GM21786 (cell line): Measurements from ENCODE around the gene SEPTIN1.

ENCODE experiments used
- ATAC-seq: cut with Tn5 transposase; IDR thresholded peaks from one replicate; pipeline ENCODE4 v1.9.1; 2021; ENCODE audit not compliant: unreplicated experiment

SEPTIN1 gene, protein sequence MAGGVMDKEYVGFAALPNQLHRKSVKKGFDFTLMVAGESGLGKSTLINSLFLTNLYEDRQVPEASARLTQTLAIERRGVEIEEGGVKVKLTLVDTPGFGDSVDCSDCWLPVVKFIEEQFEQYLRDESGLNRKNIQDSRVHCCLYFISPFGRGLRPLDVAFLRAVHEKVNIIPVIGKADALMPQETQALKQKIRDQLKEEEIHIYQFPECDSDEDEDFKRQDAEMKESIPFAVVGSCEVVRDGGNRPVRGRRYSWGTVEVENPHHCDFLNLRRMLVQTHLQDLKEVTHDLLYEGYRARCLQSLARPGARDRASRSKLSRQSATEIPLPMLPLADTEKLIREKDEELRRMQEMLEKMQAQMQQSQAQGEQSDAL

DNA sequence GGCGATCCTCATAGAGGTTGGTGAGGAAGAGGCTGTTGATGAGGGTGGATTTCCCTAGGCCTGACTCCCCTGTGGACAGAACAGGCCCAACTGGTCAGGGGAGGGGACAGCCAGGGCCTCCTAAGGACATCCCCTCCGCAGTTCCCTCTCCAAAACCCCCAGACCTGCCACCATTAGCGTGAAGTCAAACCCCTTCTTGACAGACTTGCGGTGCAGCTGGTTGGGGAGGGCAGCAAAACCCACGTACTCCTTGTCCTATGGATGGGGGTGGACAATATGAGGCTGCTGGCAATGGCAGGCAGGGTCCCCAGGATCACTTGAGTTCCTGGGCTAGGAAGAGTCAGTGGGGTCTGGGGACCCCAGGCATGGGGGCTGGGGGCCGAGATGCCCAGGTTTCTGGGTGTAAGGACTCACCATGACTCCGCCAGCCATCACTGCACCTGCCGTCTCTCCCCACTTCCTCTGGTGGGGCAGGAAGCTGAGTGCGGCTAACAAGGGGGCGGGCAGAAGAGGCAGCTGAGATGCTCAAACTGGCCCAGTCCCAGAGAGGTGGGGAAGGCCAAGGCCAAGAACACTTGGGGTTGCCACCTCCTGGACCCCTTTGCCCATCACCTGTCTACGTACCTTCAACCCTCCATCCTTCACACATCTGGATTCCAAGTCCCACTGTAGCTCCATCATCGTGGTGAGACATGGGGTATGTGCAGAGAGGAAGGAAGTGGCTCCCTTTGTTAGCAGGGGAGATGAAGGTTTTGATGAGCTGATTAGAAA is at the start of gene SEPTIN1:
Gene SEPTIN1 (minus strand): TSS at position 451 of the 771 bp plus-strand sequence. CDS start 19 bp downstream, at position 432.
- ATAC-seq = no peak

DNA sequence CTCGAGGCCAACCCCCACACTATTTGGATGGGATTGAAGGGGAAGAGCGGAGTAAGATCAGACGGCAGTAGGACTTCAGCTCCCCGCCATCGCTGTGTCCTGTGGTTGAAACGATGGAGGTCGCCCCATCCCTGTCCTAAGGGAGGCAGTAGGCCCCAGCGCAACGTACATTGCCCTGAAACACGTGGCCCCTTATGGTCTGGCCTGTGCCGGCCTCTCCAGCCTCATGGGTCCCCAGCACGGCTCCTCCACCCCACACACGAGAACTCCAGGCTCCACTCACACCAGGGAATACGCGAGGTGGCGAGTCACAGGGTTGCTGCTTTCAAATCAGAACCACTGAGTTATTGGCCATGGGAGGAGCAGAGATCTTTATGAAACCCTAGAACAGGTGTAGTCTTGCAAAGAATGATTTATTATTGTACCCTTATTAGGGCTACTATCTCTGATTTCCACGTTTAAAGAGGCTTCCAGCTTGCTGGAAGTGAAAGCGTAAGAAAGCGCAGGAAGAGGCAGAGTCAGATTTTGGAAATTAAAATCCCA is 48.1 kb upstream of the SEPTIN1 start:
- ATAC-seq = peak; percentile 7

DNA sequence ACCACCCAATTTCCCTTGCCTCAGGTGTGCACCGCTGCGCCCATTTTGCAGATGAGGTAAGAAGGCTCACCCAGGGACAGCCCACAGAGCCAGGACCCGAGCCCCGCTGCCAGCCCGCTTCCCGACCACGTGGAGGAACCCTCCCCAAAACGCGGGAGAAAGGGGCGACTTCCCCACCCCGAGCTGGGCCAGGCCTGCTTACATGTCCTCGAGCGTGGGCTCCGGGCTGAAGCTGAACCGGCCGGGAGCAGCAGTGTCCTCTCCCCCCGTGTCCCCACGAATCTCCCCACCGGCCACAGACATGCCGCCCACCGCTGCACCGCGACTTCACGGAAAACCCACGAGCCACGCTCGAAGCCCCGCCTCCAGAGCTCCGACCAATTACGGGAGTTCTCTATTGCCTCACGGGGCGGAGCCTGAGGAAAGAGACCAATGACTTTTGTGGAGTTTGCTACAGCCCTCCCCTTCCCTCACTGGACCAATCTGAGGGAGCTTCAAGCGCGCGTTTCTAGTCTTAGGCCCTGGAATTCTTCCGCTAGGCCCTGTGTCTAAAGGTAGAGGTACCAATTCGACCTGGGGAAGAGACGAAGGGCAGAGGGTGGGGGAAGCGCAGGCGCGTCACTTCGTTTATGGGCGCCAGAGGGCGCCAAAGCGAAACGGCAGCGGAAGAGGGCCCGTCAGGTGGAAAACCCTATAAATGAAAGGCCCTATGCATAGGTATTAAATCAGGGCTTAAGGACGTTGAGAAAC is 47.5 kb upstream of the SEPTIN1 start, which contains the start of gene DCTPP1:
Gene DCTPP1 (minus strand): TSS at position 353 of the 750 bp plus-strand sequence. CDS start 50 bp downstream, at position 303.
- ATAC-seq = peak; percentile 95

DNA sequence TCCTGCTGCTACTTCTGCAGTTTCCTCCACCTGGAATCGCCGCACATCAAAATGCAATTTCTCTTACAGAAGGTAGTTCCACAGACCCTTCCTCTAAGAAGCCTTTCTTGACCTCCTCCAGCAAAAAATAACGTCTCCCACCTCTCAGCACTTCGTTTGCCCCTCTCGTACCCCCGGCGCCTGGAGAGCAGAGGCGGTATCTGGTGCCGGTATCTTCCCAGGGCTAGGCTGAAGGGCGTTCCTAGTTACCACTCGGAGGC is 47.0 kb upstream of the SEPTIN1 start:
- ATAC-seq = no peak

DNA sequence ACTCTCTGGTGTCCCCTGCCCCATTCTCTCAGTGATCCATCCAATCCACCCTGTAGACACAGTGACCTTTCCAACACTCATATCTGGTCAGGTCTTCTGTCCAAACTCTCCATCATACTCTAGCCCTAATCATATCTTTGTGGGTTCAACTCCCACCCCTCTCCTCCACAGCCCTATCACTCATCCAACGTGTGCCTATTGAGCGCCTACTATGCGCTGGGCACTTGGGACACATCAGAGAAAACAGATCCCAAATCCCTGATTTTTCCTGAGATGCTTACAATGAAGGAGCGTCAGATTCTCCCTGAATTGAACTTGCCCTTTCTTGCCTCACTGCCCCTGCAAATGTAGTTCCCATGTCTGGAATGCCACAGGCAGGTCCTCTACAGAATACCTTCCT is 45.7 kb upstream of the SEPTIN1 start:
- ATAC-seq = no peak

DNA sequence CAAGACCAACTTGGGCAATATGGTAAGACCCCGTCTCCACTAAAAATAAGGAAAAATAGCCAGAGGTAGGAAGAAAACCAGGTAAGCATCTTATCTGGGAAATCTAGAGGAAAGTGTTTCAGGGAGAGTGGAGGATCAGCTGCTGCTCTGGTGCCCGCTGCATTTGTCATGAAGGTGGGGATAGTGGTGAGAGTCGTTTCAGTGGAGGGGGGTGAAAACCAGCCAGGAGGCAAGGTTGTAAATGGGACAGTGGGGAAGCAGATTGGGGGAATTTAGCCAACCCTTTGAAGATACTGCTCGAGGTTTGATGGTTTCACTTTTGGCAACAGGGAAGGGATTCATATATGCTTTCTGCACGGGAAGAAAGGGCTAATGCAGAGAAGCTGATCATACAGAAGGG is 38.6 kb upstream of the SEPTIN1 start:
- ATAC-seq = no peak

DNA sequence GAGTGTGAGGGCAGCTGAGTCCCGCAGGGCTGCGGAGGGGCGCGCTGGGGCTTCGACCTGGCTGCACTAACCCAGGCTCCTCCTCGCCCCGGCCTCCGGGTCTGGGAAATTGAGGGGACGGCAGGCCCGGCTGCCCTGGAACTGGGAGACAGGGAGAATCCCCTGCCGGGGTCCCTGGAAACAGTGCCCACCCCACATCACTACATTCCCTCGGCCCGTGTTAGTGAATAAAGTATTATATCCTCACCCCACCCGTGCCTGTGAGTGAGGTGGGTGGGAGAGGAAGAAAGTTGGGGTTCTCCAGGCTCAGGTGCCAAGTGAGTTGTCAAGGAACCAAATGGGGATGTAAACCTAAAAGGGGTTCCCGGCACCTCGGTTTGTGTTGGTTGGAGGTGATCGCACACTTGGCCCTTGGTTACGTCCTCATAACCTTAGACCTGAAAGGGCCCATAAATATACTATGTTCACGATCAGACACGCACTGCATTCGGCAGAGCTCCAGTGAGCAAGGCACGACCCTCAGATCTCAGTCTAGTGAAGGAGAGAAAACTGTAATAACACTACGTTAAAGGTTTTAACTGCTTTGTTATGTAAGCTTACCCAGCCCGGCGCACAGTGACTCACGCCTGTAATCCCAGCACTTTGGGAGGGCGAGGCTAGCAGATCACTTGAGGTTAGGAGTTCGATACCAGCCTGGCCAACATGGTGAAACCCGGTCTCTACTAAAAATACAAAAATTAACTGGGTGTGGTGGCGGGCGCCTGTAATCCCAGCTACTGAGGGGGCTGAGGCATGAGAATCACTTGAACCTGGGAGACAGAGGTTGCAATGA is 36.2 kb upstream of the SEPTIN1 start:
- no peak for ATAC-seq

DNA sequence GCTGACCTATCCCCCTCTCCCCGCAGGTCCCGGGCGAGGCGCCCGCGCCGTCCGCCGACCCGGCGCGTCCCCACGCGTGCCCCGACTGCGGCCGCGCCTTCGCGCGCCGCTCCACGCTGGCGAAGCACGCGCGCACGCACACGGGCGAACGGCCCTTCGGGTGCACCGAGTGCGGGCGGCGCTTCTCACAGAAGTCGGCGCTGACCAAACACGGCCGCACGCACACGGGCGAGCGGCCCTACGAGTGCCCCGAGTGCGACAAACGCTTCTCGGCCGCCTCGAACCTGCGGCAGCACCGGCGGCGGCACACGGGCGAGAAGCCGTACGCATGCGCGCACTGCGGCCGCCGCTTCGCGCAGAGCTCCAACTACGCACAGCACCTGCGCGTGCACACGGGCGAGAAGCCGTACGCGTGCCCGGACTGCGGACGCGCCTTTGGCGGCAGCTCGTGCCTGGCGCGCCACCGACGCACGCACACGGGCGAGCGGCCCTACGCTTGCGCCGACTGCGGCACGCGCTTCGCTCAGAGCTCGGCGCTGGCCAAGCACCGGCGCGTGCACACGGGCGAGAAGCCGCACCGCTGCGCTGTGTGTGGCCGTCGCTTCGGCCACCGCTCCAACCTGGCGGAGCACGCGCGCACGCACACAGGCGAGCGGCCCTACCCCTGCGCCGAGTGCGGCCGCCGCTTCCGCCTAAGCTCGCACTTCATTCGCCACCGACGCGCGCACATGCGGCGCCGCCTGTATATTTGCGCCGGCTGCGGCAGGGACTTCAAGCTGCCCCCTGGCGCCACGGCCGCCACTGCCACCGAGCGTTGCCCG is 35.4 kb upstream of the SEPTIN1 start:
- peak; percentile 64 for ATAC-seq

DNA sequence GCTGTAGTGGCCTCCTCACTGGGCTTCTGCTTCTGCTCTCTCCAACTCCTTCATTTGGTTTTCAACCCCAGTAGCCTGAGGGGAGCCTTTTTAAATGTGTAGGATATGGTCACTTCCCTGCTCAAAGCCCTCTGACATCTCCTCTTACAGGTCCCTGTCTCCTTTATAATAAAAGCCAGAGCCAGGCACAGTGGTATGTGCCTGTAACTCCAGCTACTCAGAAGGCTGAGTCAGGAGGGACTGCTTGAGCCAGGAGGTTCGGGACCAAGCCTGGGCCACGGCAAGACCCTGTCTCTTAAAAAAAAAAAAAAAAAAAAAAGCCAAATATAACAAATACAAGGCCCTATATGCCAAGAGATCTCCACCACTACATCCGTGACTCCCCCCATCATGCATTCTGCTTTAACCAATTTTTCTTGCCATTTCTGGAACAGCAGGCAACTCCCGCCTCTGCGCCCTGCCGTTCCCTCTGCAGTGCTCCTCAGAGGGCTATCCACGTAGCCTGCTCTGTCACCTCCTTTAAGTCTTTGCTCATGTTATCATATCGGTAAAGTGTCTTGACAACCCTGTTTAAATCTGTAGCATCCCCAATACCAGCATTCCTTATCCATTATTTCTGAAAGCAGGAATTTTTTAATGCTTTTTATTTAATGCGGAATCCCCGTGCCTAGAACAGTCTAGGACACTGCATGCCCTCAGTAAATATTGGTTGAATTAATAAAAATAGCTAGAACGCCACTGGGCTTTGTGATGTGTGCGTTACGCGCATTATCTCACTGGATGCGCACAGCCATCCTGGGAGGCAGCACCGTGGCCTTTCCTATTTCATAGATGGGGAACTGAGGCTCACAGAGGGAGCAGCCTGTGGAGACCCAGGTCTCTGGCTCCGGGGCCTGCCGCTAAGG is 34.5 kb upstream of the SEPTIN1 start:
- no peak for ATAC-seq

DNA sequence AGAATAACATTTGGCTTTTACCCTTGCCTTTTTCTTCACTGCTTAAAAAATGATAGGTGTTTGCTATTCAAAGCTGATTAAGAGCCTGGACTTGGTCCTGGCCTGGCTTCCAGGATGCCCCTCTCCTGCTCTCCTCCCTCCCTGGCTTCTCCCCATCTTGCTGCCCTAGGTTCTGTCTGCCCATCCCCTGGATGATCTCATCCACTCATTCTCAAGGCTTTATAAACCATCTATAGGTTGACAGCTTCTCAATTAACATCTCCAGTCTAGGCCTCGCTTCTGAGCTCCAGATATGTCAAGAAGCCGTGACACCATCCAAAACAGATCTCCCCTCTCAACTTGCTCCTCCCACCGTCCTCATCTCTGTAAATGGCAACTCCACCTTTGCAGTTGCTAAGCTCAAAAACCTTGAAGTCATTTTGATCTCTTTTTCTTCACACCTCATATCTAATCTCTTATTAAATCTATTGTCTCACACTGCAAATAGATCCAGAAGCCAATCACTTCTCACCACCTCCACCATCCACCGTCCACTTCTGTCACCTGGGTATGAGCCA is 33.8 kb upstream of the SEPTIN1 start:
- ATAC-seq = no peak

DNA sequence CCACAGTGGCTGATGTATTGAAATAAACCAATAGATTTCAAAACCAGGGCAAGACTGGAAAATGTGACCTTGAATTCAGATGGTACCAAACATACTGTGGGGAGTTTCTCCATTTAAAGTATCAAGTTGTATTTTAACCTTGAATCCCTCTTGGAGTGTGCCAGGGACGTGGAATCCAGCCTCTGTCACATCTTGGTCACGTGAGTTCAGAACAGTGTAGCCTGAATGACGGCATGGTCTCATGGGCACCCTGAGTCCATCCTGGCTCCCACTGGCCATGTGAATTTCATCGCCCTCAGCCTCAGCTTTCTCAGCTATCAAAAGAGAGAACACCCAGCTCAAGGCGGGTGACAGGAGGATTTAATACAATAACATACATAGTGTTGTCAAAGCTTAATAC is 31.8 kb upstream of the SEPTIN1 start:
- no peak for ATAC-seq

DNA sequence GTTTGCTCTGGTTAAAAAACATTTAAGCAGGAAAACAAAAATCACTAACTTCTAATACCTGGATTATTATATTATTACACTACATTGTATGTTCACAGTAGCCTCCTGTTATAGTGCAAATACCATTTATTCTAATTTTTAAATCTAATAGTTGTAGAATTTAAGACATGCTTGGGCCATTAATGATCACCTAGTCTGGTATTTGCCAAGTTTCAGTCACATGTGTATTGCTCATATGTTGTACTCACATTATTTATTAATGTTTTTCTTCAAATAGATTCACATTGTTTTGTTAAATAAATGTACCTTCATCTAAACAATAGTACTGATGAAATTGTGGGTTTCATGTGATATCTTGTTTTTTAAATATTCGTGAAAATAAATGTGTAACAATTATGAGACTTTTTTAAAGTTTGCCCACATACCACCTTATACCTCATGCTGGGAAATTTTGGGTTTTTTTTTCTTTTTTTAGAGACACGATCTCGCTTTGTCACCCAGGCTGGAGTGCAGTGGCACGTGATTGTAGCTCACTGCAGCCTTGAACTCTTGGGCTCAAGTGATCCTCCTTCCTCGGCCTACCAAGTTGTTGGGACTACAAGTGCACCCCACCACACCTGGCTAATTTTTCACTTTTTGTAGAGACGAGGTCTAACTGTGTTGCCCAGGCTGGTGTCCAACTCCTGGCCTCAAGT is 30.9 kb upstream of the SEPTIN1 start:
- ATAC-seq = no peak

DNA sequence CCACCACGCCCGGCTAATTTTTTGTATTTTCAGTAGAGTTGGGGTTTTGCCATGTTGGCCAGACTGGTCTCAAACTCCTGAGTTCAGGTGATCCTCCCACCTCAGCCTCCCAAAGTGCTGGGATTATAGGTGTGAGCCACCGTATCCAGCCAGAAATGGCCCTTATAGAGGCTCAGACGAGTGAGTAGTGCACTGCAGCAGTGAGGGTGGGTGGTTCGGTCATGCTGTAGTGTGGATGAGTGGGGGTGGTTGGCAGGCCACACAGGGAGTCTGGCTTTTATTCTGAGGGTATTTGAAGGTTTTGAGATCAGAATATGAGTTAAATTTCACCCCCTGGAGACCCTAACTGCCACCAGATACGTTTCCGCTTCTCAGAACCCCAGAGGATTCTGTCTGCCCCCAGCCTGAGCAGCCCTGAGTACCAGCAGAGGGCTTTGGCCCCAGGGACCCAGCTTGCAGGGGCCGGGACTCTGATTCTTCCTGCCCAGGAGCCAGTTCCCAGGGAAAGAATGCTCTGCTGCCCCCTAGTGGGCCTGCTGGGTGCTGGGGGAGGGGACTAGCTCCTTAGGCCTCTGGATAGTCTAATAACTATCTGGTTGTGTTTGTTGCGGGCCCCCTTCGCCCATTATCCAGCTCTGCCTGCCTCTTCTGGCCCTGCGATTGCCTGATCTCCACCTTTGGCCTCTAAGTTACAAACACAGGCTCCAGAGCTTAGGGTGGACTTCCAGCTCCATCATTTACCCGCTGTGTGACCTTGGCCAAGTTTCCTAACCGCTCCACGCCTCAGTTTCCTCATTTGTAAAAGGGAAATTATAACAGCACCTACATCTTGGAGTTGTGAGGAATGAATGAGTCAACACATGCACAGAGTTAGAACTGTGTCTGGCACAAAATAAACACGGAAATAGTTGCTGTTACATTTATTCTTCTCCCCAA is 27.0 kb upstream of the SEPTIN1 start:
- no peak for ATAC-seq

DNA sequence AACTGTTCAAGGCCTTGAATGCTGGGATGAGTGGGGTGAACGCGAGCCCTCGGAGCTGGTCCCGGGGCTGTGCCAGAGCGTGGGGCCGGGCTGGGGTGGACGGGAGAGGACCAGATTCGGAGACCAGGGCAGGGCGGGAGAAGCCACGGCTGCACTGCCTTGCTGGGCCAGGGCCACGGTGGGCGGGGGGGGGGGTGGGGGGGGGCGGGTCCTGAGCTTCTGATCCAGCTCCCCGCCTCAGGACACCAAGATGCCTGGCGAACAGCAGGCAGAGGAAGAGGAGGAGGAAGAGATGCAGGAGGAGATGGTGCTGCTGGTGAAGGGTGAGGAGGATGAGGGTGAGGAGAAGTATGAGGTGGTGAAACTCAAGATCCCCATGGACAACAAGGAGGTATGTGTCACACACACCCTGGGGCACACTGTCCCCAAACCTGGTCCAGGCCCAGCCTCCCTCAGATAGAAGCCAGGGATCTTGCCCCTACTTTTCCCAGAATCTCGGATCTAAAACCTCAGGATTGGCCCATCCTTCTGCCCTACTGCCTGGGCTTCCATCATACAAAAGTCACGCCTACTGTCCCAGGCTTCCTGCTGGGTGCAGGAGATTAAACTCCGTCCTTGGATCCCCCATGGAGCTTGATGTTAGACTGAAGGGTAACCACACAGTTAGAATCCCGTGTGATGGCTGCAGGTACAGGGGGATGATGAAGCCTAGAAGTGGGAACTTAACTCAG is 25.6 kb upstream of the SEPTIN1 start:
- ATAC-seq = no peak

DNA sequence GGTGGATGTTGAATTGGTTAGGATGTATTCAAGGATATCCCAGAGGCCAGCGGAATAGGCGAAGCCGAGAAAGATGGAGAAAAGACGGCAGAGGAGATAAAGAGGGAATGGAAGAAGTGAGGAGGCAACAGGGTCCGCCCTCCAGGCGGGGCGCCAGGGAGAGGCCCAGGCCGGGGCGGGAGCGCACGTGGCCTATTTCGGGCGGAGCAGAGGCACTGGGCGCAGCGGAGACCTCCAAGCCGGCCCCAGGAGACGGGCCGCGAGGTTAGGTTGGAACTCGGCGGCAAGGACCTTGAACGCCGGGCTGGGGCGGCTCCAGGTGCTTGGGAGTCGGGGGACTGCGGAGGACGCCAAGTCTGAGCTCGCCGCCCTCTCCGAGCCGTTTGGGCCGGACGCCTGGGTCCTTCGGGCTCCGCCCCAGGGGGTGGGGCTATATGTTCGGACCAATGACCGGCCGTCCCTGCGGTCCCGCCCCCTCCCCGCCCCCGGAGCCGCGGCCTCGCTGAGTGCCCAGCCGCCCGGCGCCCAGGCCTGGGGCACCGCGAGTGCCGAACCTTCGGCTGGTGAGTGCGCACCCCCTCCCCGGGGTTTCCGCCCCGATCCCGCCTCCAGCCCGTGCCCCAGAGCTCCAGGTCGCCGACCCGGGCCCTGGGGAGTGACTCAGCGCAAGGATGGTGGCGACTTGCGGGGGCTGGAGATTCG is 24.9 kb upstream of the SEPTIN1 start, which contains the start of gene ZNF771:
Gene ZNF771 (plus strand): TSS at position 505 of the 702 bp plus-strand sequence. CDS start 448 bp downstream, outside the sequence.
- peak; percentile 85 for ATAC-seq
